ENCODE data around the gene IRF4.

IRF4 gene

DNA sequence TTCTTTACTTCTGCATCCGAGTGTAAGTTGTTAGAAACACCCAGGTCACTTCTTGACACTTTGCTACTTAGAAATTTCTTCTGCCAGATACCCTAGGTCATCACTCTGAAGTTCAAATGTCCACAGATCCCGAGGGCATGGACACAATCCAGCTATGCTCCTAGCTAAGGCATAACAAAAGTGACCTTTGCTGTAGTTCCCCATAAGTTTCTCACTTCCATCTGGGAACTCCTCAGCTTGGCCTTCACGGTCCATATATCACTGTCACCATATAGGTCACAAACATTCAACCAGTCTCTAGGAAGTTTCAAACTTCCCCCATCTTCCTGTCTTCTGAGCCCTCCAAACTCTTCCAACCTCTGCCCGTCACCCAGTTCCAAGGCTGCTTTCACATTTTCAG, 65.3 kb downstream of the IRF4 start:
- Histone ChIP-seq H3K36me3 (ENCODE audit: insufficient read depth, low read length) (no peaks in the 10 kb centered on the region), H3K27me3 (ENCODE audit: insufficient read depth, low read length) (peaks cover 15% of the 10 kb centered on the region), H3K79me2 (ENCODE audit: control insufficient read depth, insufficient read depth, low read length, unreplicated experiment) (no peaks in the 10 kb centered on the region), H3K27ac (ENCODE audit: low read depth, low read length) (no peak overlapping the region), H3K4me1 (ENCODE audit: control insufficient read depth, insufficient read depth, low read length, unreplicated experiment) (peaks cover 18% of the 10 kb centered on the region), H3K4me3 (ENCODE audit: low read depth, low read length) (no peak overlapping the region), H2AFZ (ENCODE audit: low read length, unreplicated experiment) (no peak overlapping the region)

Data from ACC112 (cell line).